HUES64 (cell line): ENCODE measurements around the gene BBS9.
"Not testable (repeated sequence)": the region's sequence is repeated elsewhere in the genome, so short reads cannot be mapped to it uniquely, and the experiment has no call there.

ENCODE experiments used
- H3K27ac ChIP-seq: 2 replicates; pipeline ENCODE4 v1.7.0; 2013; ENCODE audit warnings: low read depth, low read length, inconsistent platforms
- H3K27me3 ChIP-seq: 2 replicates; pipeline ENCODE4 v1.6.1; 2013; ENCODE audit warnings: mild to moderate bottlenecking, low read length; ENCODE audit not compliant: insufficient read depth
- H3K36me3 ChIP-seq: 2 replicates; pipeline ENCODE4 v1.6.1; 2013; ENCODE audit warnings: mild to moderate bottlenecking, low read length; ENCODE audit not compliant: insufficient read depth
- H3K4me1 ChIP-seq: 2 replicates; pipeline ENCODE4 v1.6.1; 2013; ENCODE audit warnings: mild to moderate bottlenecking, low read length, moderate library complexity; ENCODE audit not compliant: insufficient read depth
- H3K4me3 ChIP-seq: 2 replicates; pipeline ENCODE4 v1.5.1; 2013; ENCODE audit warnings: mild to moderate bottlenecking, low read length, moderate library complexity
- H3K9ac ChIP-seq: 2 replicates; pipeline ENCODE4 v1.6.1; 2013; ENCODE audit warnings: mild to moderate bottlenecking, low read depth, low read length
- H3K9me3 ChIP-seq: 2 replicates; pipeline ENCODE4 v1.6.1; 2013; ENCODE audit warnings: low read depth, low read length; ENCODE audit not compliant: insufficient read depth
- WGBS: fragments of 150-250, 120-280 bp; methylation state at CpG from one replicate; pipeline ENCODE4 v1.1.7; 2013; ENCODE audit warnings: missing lambda C conversion rate; 5-methylcytosine and 5-hydroxymethylcytosine counted together

The BBS9 gene

GRCh38 chr7:33495207-33495606 is 365.8 kb downstream of the BBS9 start:
- Histone ChIP-seq H3K27ac (peak overlapping the region; percentile 66; the same call in 1 of the 2 replicates), H3K4me3 (no peak overlapping the region), H3K9ac (no peak overlapping the region), H3K36me3 (no peaks in the 10 kb centered on the region), H3K27me3 (no peaks in the 10 kb centered on the region), H3K9me3 (no peaks in the 10 kb centered on the region), H3K4me1 (peaks cover 26% of the 10 kb centered on the region)
- WGBS, result 68% methylated on average over 4 of the region's 5 CpGs

- 88% methylated on average over 2 of the region's 2 CpGs for WGBS
- no peak overlapping the region for H3K4me3 ChIP-seq
- no peaks in the 10 kb centered on the region for H3K9me3 ChIP-seq
- no peaks in the 10 kb centered on the region for H3K36me3 ChIP-seq
- H3K4me1 ChIP-seq, result peaks cover 25% of the 10 kb centered on the region
- no peaks in the 10 kb centered on the region for H3K27me3 ChIP-seq
- H3K9ac ChIP-seq, result no peak overlapping the region
- no peak overlapping the region for H3K27ac ChIP-seq
Observed at GRCh38 chr7:33497051-33497450, 367.7 kb downstream of the BBS9 start.

- no peak overlapping the region for H3K9ac ChIP-seq
- H3K27me3 ChIP-seq, result no peaks in the 10 kb centered on the region
- 95% methylated on average over 9 of the region's 9 CpGs for WGBS
Observed at GRCh38 chr7:33500703-33501701, 371.6 kb downstream of the BBS9 start.

GRCh38 chr7:33503014-33503413 is 373.6 kb downstream of the BBS9 start:
- no peaks in the 10 kb centered on the region for H3K36me3 ChIP-seq
- no peaks in the 10 kb centered on the region for H3K27me3 ChIP-seq
- 95% methylated on average over 9 of the region's 9 CpGs for WGBS
- peaks cover 6% of the 10 kb centered on the region; the same call in 1 of the 2 replicates for H3K4me1 ChIP-seq
- H3K27ac ChIP-seq, result no peak overlapping the region
- H3K9me3 ChIP-seq, result no peaks in the 10 kb centered on the region
- H3K4me3 ChIP-seq, result no peak overlapping the region
- H3K9ac ChIP-seq, result no peak overlapping the region

More at GRCh38 chr7:33500703-33501701, 371.6 kb downstream of the BBS9 start:
- Histone ChIP-seq H3K27ac (no peak overlapping the region), H3K4me1 (peaks cover 6% of the 10 kb centered on the region; the same call in 1 of the 2 replicates), H3K4me3 (no peak overlapping the region), H3K9me3 (no peaks in the 10 kb centered on the region), H3K36me3 (no peaks in the 10 kb centered on the region)

- H3K4me1 ChIP-seq, result peaks cover 6% of the 10 kb centered on the region; the same call in 1 of the 2 replicates
- H3K27ac ChIP-seq, result no peak overlapping the region
- H3K9me3 ChIP-seq, result no peaks in the 10 kb centered on the region
- 91% methylated on average over 4 of the region's 5 CpGs for WGBS
- H3K36me3 ChIP-seq, result no peaks in the 10 kb centered on the region
- H3K9ac ChIP-seq, result no peak overlapping the region
- no peak overlapping the region for H3K4me3 ChIP-seq
- no peaks in the 10 kb centered on the region for H3K27me3 ChIP-seq
Observed at GRCh38 chr7:33503736-33504135, 374.4 kb downstream of the BBS9 start.

GRCh38 chr7:33504266-33504665 is 374.9 kb downstream of the BBS9 start:
- no peaks in the 10 kb centered on the region for H3K9me3 ChIP-seq
- no peaks in the 10 kb centered on the region for H3K27me3 ChIP-seq
- H3K4me1 ChIP-seq, result peaks cover 6% of the 10 kb centered on the region; the same call in 1 of the 2 replicates
- no peaks in the 10 kb centered on the region for H3K36me3 ChIP-seq
- 98% methylated on average over 6 of the region's 6 CpGs for WGBS
- no peak overlapping the region for H3K27ac ChIP-seq
- no peak overlapping the region for H3K4me3 ChIP-seq
- H3K9ac ChIP-seq, result no peak overlapping the region

GRCh38 chr7:33509206-33509605 is 379.8 kb downstream of the BBS9 start:
- no peak overlapping the region for H3K27ac ChIP-seq
- no peaks in the 10 kb centered on the region for H3K9me3 ChIP-seq
- 94% methylated on average over 2 of the region's 3 CpGs for WGBS
- no peaks in the 10 kb centered on the region for H3K36me3 ChIP-seq
- no peaks in the 10 kb centered on the region for H3K4me1 ChIP-seq
- H3K9ac ChIP-seq, result no peak overlapping the region
- no peak overlapping the region for H3K4me3 ChIP-seq
- H3K27me3 ChIP-seq, result no peaks in the 10 kb centered on the region

- H3K4me1 ChIP-seq, result no peaks in the 10 kb centered on the region
- H3K36me3 ChIP-seq, result no peaks in the 10 kb centered on the region
- H3K27ac ChIP-seq, result no peak overlapping the region
- WGBS, result 96% methylated on average over 3 of the region's 3 CpGs
- H3K4me3 ChIP-seq, result no peak overlapping the region
- H3K9me3 ChIP-seq, result no peaks in the 10 kb centered on the region
- H3K27me3 ChIP-seq, result no peaks in the 10 kb centered on the region
- no peak overlapping the region for H3K9ac ChIP-seq
Observed at GRCh38 chr7:33511778-33512177, 382.4 kb downstream of the BBS9 start.

- H3K27ac ChIP-seq, result no peak overlapping the region
- no peaks in the 10 kb centered on the region for H3K9me3 ChIP-seq
- H3K4me3 ChIP-seq, result no peak overlapping the region
- H3K9ac ChIP-seq, result no peak overlapping the region
- H3K27me3 ChIP-seq, result no peaks in the 10 kb centered on the region
- WGBS, result no CpG with 5 or more reads among the region's 1 CpG
- H3K36me3 ChIP-seq, result no peaks in the 10 kb centered on the region
- no peaks in the 10 kb centered on the region for H3K4me1 ChIP-seq
Observed at GRCh38 chr7:33516568-33516967, 387.2 kb downstream of the BBS9 start.

- 94% methylated on average over 2 of the region's 2 CpGs for WGBS
- Histone ChIP-seq H3K9ac (no peak overlapping the region), H3K36me3 (no peaks in the 10 kb centered on the region), H3K4me3 (no peak overlapping the region), H3K27ac (no peak overlapping the region), H3K27me3 (no peaks in the 10 kb centered on the region), H3K9me3 (no peaks in the 10 kb centered on the region), H3K4me1 (no peaks in the 10 kb centered on the region)
Observed at GRCh38 chr7:33517191-33517590, 387.8 kb downstream of the BBS9 start.

- H3K36me3 ChIP-seq, H3K27me3 ChIP-seq, H3K4me1 ChIP-seq, H3K9ac ChIP-seq, H3K9me3 ChIP-seq, H3K27ac ChIP-seq: not testable (repeated sequence)
- H3K4me3 ChIP-seq, result peak overlapping the region; percentile 26; the same call in 1 of the 2 replicates
- 14% methylated on average over 5 of the region's 9 CpGs for WGBS
Observed at GRCh38 chr7:33527008-33527407, 397.6 kb downstream of the BBS9 start.
